HG03520 (cell line): ENCODE results near the gene NIT1.
A peak's percentile ranks its signal among the peaks of the same experiment; 100 is the strongest.

Experiments used
- ATAC-seq: cut with Tn5 transposase; IDR thresholded peaks from one replicate; pipeline ENCODE4 v1.9.1; 2021; ENCODE audit warnings: mild to moderate bottlenecking, moderate library complexity; ENCODE audit not compliant: unreplicated experiment

NIT1 gene

GRCh38 chr1:161083748-161084596 lies 33.9 kb upstream of the NIT1 start:
- ATAC-seq = no peak

- ATAC-seq = no peak
Measured at GRCh38 chr1:161084597-161084988, 33.3 kb upstream of the NIT1 start.

DNA sequence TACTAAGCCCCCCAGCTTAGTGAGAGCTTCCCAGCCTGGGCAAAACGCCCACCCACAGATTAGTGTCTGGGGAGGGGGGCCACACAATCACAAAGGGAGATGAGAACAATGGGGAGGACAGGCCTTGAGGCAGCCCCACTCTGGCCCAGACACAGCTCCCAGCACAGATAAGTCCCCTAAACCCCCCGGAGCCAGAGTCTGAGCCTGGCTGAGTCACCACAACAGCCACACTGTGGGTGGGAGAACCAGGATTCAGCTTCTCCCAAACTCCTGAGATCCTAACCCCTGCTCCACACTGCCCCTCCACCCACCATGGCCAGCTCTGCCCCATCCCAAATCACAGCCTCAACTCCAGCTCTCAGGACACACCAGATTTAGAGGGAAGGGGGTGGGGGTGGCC lies 32.7 kb upstream of the NIT1 start:
- no peak for ATAC-seq

- no peak for ATAC-seq
Measured at GRCh38 chr1:161086457-161086856, 31.4 kb upstream of the NIT1 start.

GRCh38 chr1:161088587-161089110 lies 29.3 kb upstream of the NIT1 start:
- ATAC-seq = no peak

DNA sequence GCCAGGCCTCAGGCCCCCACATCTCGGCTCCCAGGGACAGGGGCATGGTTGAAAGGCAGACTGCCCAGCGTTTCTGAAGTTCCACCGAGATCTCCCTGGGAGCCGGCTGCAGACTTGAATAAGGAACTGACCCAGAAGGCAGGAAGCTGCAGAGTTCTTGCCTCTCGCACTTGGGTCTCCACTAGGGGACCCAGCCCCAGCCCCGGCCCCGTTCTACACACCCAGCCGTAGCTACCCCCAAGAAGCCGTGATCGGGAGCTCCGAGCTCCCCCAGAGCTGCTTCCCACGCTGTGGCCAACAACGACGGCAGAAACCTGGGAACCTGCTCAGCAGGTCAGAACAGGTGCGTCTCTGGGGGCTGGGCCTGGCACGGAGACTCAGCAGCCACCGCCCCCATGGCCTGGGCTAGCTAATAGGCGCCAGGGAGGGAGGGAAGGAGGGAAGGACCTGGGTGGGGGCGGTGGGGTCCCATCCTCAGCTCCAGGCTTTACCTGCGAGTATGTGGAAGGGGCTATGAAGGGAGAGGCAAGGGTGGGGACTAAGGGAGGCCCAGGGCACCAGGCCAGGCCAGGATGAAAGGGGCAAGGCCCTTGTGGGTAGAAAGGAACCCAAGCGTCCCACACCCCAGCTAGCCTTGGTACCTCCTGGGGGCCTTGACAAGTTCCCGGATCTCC lies 28.5 kb upstream of the NIT1 start, which contains the start of gene NECTIN4:
NECTIN4 (minus strand) TSS at position 308 of the 674 bp plus-strand sequence; CDS start at position 46, 262 bp downstream.
- no peak for ATAC-seq

GRCh38 chr1:161089938-161090337 lies 28.0 kb upstream of the NIT1 start:
- no peak for ATAC-seq

DNA sequence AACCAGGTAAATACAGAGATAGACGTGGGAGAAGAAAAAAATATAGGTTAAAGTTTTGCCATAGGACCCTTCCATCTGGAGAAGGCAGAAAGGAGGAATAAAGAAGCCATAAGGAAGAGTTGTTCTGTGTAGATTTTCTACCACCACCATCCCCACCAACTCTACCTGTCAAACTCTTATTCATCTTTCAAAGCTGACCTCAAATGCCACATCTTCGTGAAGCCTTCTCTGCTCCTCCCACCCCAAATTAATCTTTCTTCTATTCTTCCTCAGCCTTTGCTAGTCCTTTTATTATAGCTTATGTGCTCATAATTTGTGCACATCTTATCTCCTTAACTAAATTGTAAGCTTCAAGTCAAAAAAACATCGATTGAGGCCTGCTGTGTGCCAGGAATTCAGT lies 27.3 kb upstream of the NIT1 start:
- ATAC-seq = no peak

- ATAC-seq = no peak
Measured at GRCh38 chr1:161091093-161091492, 26.8 kb upstream of the NIT1 start.

GRCh38 chr1:161091796-161092507 lies 26.0 kb upstream of the NIT1 start:
- ATAC-seq = no peak

DNA sequence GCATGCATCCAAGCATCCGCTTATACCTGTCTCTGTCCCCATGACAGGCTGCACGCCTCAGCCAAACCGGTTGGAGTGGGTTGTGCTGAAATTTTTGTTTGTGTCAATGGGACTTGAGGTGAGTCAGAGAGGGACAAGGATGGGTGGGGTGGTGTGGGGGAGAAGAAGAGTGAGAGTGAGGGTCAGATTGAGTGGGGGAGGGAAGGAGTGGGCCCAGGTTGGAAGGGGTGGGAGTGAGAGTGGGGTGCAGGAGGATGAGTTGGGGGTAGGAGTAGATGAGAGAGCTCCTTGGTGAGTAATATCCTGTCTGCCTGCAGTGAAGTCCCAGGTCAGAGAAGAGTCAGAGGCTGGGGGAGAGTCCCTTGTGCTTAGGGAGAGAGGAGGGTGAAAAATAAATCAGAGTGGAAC lies 25.3 kb upstream of the NIT1 start:
- ATAC-seq = no peak

GRCh38 chr1:161094481-161094880 lies 23.4 kb upstream of the NIT1 start:
- ATAC-seq = no peak

DNA sequence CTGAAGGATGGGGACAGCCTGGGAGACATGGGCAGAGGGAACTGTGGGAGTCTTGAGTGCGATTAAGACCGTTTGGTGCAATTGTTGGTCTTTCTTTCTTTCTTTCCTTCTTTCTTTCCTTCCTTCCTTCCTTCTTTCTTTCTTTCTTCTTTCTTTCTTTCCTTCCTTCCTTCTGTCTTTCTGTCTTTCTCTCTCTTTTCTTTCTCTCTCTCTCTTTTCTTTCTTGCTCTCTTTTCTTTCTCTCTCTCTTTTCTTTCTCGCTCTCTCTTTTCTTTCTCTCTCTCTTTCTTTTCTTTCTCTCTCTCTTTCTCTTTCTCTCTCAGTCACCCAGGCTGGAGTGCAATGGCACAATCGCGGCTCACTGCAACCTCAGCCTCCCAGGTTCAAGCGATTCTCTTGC lies 22.7 kb upstream of the NIT1 start:
- no peak for ATAC-seq

- ATAC-seq = no peak
Measured at GRCh38 chr1:161096015-161096414, 21.9 kb upstream of the NIT1 start.

- no peak for ATAC-seq
Measured at GRCh38 chr1:161096530-161096929, 21.4 kb upstream of the NIT1 start.

DNA sequence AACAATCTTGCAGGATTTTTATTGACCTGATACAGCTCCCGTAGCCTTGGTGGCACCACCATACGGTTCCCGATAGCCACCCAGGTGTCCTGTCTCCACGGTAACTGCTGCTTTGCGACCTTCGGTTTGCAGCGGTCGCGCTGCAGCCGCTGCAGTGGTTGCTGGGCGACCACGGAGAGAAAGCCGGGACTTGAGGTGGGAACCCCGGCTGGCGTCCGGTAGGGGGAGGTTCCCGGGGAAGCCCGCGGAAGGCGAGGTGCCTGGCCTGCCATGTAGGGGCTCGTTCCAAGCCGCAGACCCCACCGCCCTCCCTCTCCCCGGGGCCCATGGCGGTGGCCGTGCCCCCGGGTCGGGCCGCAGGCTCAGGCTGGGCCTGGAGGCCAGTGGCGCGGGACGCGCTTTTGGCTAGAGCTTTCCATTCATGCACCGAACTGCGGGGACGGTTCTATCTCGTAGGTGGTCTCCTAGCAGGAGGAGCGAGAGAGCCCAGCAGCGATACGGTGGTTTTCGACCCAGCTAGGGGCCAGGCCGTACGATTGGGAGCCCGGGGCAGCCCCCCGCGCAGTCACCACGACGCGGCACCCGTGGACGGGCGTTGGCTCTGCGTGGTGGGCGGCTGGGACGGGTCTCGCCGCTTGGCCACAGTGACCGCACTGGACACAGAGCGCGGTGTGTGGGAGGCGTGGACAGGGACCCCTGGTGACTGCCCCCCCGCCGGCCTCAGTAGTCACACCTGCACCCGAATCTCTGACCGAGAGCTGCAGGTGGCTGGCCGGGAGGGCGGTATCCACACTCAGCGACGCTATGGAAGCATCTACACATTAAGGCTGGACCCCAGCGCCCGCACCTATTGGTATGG lies 19.5 kb upstream of the NIT1 start, which contains the start of gene KLHDC9:
KLHDC9 (plus strand) TSS at position 152 of the 859 bp plus-strand sequence; CDS start at position 327, 175 bp downstream.
- ATAC-seq = peak; percentile 57

DNA sequence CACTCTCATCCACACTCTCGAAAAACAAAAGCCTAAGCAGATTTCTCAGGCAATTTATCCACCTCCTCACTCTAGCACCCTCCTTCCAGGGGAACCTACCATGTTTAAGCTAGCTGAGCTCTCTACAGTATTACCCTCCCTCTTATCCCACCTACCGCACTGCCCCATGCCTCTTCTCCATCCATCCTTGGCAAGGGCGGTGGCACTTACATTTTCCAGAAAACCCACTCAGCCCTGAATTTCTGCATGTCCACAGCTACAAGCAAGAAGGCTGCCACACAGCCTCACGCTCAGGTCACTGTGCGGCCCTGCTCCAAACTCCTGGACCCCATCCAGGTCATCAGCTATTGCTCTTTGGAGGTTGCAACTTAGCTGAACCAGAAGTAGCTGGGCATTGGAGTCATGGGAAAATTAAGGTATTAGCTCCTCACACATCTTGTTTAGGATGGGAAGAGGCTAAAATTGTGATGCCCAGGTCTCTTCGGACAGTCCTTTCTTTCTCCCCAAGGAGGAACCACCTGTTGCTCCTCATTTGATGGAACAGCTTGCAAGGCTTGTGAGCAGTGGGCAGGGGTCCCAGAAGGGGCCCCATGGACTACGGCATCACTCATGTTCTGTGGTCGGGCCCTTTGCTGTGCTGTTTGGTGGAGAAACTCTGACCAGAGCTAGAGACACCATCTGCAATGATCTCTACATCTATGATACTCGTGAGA lies 18.7 kb upstream of the NIT1 start:
- no peak for ATAC-seq

GRCh38 chr1:161100556-161100955 lies 17.3 kb upstream of the NIT1 start:
- no peak for ATAC-seq

DNA sequence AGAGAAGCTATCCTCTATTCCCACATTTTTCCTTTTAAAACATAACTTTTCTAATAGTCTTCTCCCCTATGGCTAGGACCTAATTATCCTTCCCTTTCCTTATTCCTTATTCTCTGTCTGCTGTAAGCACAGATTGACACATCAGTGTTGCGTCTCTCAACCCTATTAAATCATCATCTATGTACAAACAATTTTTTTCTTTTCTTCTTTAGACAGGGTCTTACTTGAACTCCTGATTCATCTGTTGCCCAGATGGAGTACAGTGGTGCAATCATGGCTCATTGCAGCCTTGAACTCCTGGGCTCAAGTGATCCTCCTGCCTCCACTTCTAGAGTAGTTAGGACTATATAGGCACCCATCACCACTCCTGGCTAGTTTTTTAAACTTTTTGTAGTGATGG lies 11.5 kb upstream of the NIT1 start:
- no peak for ATAC-seq

DNA sequence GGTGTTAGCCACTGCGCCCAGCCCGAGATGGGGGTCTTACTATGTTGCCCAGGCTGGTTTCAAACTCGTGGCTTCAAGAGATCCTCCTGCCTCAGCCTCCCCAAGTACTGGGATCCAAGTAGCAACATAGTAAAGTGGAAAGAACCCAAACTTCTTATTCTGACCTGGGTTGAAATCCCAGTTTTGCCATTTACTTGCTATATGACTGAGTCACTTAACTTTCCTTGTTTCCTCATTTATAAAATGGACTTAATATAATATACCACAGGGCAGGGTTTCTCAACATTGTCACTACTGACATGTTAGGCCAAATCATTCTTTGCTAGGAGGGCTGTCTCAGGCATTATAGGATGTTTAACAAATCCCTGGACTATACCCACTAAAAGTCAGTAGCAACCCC lies 6.8 kb upstream of the NIT1 start:
- no peak for ATAC-seq
